Gastrocnemius medialis (tissue), 4 donors: ENCODE results near the gene CDK14.

Experiments used
- CTCF ChIP-seq, 5 experiments: fragments of 450-650 bp in 3 of 5; fragments of 200-600 bp in 2 of 5; sonication (generic) in 2 of 5; IDR thresholded peaks in 4 of 5; conservative IDR thresholded peaks in 1 of 5; 1 replicate in 4 of 5; 2 replicates in 1 of 5; pipeline ENCODE4 v1.5.1; 2016 to 2019; ENCODE audit warnings: antibody characterized with exemption in 5 of 5, mild to moderate bottlenecking in 3 of 5, moderate library complexity in 3 of 5
- POLR2A ChIP-seq, 2 donors: fragments of 450-650 bp; IDR thresholded peaks; one replicate each; pipeline ENCODE4 v1.6.1; 2017; ENCODE audit warnings: antibody characterized with exemption in 2 of 2, mild to moderate bottlenecking in 2 of 2, moderate library complexity in 2 of 2

- no peak for TF ChIP-seq CTCF (IDR thresholded peaks at IDR 0.05 in 4 of 5, conservative IDR thresholded peaks at IDR 0.05 in 1 of 5)
- no peak for TF ChIP-seq POLR2A (IDR thresholded peaks at IDR 0.05)
Measured at GRCh38 chr7:91140286-91140685, 544.2 kb downstream of the CDK14 start.
